Spleen (tissue), 11 donors: Measurements from ENCODE around the gene MTMR11. TPM values are rescaled to one million over a fixed set of nuclear protein-coding genes. Genes with fewer than 3 reads are reported as not detected.

Experiments
- DNase-seq: peaks from one replicate; pipeline ENCODE4 v3.0.0-alpha.2; 2020
- H3K27ac ChIP-seq, 8 donors: fragments of 200-600 bp; sonication (generic) in 7 of 8; 1 replicate in 4 of 8; 2 replicates in 4 of 8; pipeline versions ENCODE4 v1.5.0 to v1.8.0; 2016 to 2021; ENCODE audit warnings: inconsistent platforms in 4 of 8, mild to moderate bottlenecking in 4 of 8, moderate library complexity in 1 of 8
- H3K27me3 ChIP-seq, 7 donors: fragments of 200-600 bp; sonication (generic) in 6 of 7; replicated peaks in 1 of 7; 1 replicate in 4 of 7; 2 replicates in 3 of 7; pipeline versions ENCODE4 v1.5.0 to v1.8.0; 2016 to 2021; ENCODE audit warnings: inconsistent platforms in 3 of 7, mild to moderate bottlenecking in 1 of 7
- H3K36me3 ChIP-seq, 6 donors: fragments of 200-600 bp; sonication (generic) in 5 of 6; 1 replicate in 4 of 6; 2 replicates in 2 of 6; pipeline versions ENCODE4 v1.5.0 to v1.8.0; 2016 to 2021; ENCODE audit warnings: inconsistent platforms in 2 of 6
- H3K4me1 ChIP-seq, 6 donors: fragments of 200-600 bp; sonication (generic) in 5 of 6; 1 replicate in 3 of 6; 2 replicates in 3 of 6; pipeline versions ENCODE4 v1.5.0 to v1.8.0; 2016 to 2021; ENCODE audit warnings: inconsistent platforms in 3 of 6
- H3K4me3 ChIP-seq, 8 donors: fragments of 200-600 bp; sonication (generic) in 7 of 8; 1 replicate in 4 of 8; 2 replicates in 4 of 8; pipeline versions ENCODE4 v1.5.0 to v1.8.0; 2016 to 2021; ENCODE audit warnings: inconsistent platforms in 4 of 8, mild to moderate bottlenecking in 4 of 8, moderate library complexity in 2 of 8
- H3K9me3 ChIP-seq, 8 donors: fragments of 200-600 bp; sonication (generic) in 7 of 8; 1 replicate in 4 of 8; 2 replicates in 4 of 8; pipeline versions ENCODE4 v1.5.0 to v1.8.0; 2016 to 2021; ENCODE audit warnings: inconsistent platforms in 4 of 8
- POLR2A ChIP-seq, 3 donors: fragments of 450-650 bp; IDR thresholded peaks; one replicate each; pipeline ENCODE4 v1.5.1; 2017; ENCODE audit warnings: antibody characterized with exemption in 3 of 3, mild to moderate bottlenecking in 1 of 3
- POLR2AphosphoS5 ChIP-seq, 3 donors: sonication (generic); formaldehyde crosslinking; IDR thresholded peaks; one replicate each; pipeline ENCODE4 v1.5.1; 2017; ENCODE audit warnings: antibody characterized with exemption in 3 of 3
- WGBS, 5 donors: extraction: QIAGEN DNeasy Blood & Tissue Kit in 3 of 5; methylation state at CpG; one replicate each; pipeline versions ENCODE4 v1.1.5 to v1.1.7; 2013 to 2018; 5-methylcytosine and 5-hydroxymethylcytosine counted together
- intact Hi-C: fragments of 100-400 bp; cut with DNase I; formaldehyde crosslinking; loops from one replicate; pipeline ENCODE4 v1.15.0; 2023; ENCODE audit warnings: low total_unique reads
- polyA plus RNA-seq, 3 donors: library from polyadenylated mRNA; stranded (reverse); fragments of 200-250 nt; gene quantifications; one replicate each; pipeline ENCODE4 v1.2.1, GENCODE V29; 2013
- total RNA-seq, 7 donors: library from RNA; depleted of rRNA in 3 of 7; stranded (reverse); fragments of >200 nt in 3 of 7; fragmentation: NEBNext Ultra II Directional in 4 of 7; extraction: Animal tissue kit (Norgen Biotek cat#: 25700) in 4 of 7; gene quantifications; one replicate each; pipeline versions ENCODE4 v1.1.0 to v1.2.1, GENCODE V29; 2016 to 2021
- TF ChIP-seq, protein P1 (sequence below), 11 experiments: fragments of 200-600 bp in 7 of 11; fragments of 450-650 bp in 4 of 11; sonication (generic) in 4 of 11; IDR thresholded peaks in 8 of 11; conservative IDR thresholded peaks in 3 of 11; 1 replicate in 7 of 11; 2 replicates in 4 of 11; pipeline versions ENCODE4 v1.4.0 to v1.8.0; 2016 to 2021; ENCODE audit warnings: antibody characterized with exemption in 11 of 11, inconsistent platforms in 4 of 11, mild to moderate bottlenecking in 1 of 11
- donor health status: healthy with polysubstance abuse.
- donor health status: DM: no; HTN: no; CAD: no; lungs with moderate emphysema.
- donor health status: DM: no; HTN: no; CAD: no.
- donor health status: Bipolar disorder and iron deficiency.
- donor health status: healthy.
- donor health status: DM: no; HTN: no; CAD: no.
- donor health status: DM: yes; HTN: yes; CAD: no.

Gene MTMR11
- total and polyA plus RNA-seq, 10 donors = 1.4 to 16.2 (median 5.8) TPM

DNA sequence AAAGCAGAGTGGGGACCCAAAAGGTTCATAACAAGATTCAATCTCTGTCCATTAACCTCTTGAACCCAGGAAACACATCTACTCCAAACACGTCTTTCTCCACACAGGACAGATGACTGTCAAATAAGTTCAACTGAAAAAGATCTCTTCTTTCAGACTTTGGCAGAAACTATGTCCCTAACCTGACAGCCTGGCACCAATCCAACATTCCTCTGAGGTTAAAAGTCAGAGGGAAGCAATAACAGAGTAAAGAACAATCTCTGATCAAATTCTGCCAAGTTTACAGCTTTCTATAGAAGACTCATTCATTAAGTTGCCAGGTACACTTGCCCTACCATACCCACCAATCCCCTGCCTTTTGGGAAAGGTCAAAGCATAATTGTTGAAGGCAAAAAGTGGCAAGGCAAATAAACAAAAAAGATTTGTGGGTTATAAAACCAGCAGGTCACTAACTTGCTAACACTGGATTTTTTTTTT lies 41.9 kb upstream of the MTMR11 start:
- Histone ChIP-seq H3K27me3 (peaks cover 0 to 16% (median 0%) of the 10 kb centered on the region in 7 donors), H3K4me3 (no peak overlapping the region), H3K36me3 (peaks cover 0 to 36% (median 14%) of the 10 kb centered on the region in 6 donors), H3K9me3 (no peaks in the 10 kb centered on the region), H3K27ac (no peak overlapping the region), H3K4me1 (peaks cover 0 to 14% (median 0%) of the 10 kb centered on the region in 6 donors)
- intact Hi-C loops = no loop called here
- no peak for DNase-seq
- TF ChIP-seq, protein P1, sequence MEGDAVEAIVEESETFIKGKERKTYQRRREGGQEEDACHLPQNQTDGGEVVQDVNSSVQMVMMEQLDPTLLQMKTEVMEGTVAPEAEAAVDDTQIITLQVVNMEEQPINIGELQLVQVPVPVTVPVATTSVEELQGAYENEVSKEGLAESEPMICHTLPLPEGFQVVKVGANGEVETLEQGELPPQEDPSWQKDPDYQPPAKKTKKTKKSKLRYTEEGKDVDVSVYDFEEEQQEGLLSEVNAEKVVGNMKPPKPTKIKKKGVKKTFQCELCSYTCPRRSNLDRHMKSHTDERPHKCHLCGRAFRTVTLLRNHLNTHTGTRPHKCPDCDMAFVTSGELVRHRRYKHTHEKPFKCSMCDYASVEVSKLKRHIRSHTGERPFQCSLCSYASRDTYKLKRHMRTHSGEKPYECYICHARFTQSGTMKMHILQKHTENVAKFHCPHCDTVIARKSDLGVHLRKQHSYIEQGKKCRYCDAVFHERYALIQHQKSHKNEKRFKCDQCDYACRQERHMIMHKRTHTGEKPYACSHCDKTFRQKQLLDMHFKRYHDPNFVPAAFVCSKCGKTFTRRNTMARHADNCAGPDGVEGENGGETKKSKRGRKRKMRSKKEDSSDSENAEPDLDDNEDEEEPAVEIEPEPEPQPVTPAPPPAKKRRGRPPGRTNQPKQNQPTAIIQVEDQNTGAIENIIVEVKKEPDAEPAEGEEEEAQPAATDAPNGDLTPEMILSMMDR (IDR thresholded peaks at IDR 0.05 in 8 of 11, conservative IDR thresholded peaks at IDR 0.05 in 3 of 11) = no peak
- no peak for TF ChIP-seq POLR2A (IDR thresholded peaks at IDR 0.05)
- TF ChIP-seq POLR2AphosphoS5 (IDR thresholded peaks at IDR 0.05) = no peak
- 50 to 73% (median 66%) methylated on average over 1 of the region's 1 CpG for WGBS, 5 donors

DNA sequence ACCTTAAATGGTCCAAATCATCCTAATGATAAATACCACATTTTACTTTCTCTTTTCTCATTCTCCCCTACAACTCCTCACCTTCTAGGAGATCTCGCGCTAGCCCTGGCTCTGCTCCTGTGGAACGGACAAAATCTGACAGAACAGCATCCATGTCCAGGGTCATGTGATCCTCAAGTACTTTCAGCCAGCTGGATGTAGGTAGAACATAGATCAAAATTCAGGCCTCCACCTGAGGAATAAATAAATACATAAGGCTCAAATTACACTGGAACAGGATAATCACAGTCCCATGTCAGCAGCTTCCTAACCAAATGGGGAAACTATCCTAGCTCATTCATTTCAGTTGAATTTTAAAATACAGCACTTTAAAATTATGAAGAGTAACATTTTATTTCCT lies 40.7 kb upstream of the MTMR11 start:
- no peak overlapping the region for H3K27ac ChIP-seq
- H3K27me3 ChIP-seq = peaks cover 0 to 9% (median 0%) of the 10 kb centered on the region in 7 donors
- no peak for DNase-seq
- H3K36me3 ChIP-seq = peaks cover 0 to 48% (median 20%) of the 10 kb centered on the region in 6 donors
- no peaks in the 10 kb centered on the region for H3K9me3 ChIP-seq
- intact Hi-C loops = no loop called here
- 91 to 98% (median 95%) methylated on average over 3 of the region's 3 CpGs for WGBS, 5 donors
- H3K4me1 ChIP-seq = peaks cover 0 to 14% (median 0%) of the 10 kb centered on the region in 6 donors
- H3K4me3 ChIP-seq = no peak overlapping the region
- TF ChIP-seq POLR2AphosphoS5 (IDR thresholded peaks at IDR 0.05) (no peak), POLR2A (IDR thresholded peaks at IDR 0.05) (no peak)
- TF ChIP-seq, protein P1 (IDR thresholded peaks at IDR 0.05 in 8 of 11, conservative IDR thresholded peaks at IDR 0.05 in 3 of 11) = no peak

DNA sequence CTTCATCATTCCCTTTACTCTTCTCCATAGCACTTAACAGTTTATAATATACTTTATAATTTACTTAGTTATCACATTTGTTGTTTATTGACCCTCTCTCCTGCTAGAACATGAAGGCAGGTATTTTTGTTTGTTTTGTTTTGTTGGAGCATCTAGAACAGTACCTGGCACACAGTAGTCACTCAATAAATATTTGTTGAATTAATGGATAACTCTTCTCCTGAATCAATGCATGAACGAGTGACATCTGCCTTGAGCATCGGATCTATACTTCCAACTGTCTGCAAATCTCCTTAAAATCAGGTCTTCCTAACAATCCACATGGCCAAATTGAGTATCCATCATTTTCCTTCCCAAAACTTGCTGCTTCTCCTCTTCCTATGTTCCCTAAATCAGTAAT lies 35.9 kb upstream of the MTMR11 start:
- DNase-seq = no peak
- intact Hi-C loops = no loop called here
- Histone ChIP-seq H3K27ac (no peak overlapping the region), H3K27me3 (no peaks in the 10 kb centered on the region), H3K4me1 (no peaks in the 10 kb centered on the region), H3K4me3 (no peak overlapping the region), H3K9me3 (no peaks in the 10 kb centered on the region), H3K36me3 (peaks cover 0 to 91% (median 31%) of the 10 kb centered on the region in 6 donors)
- WGBS, 5 donors = 95 to 99% (median 95%) methylated on average over 2 of the region's 2 CpGs
- TF ChIP-seq POLR2AphosphoS5 (IDR thresholded peaks at IDR 0.05) (no peak), POLR2A (IDR thresholded peaks at IDR 0.05) (no peak)
- TF ChIP-seq, protein P1 (IDR thresholded peaks at IDR 0.05 in 8 of 11, conservative IDR thresholded peaks at IDR 0.05 in 3 of 11) = no peak

DNA sequence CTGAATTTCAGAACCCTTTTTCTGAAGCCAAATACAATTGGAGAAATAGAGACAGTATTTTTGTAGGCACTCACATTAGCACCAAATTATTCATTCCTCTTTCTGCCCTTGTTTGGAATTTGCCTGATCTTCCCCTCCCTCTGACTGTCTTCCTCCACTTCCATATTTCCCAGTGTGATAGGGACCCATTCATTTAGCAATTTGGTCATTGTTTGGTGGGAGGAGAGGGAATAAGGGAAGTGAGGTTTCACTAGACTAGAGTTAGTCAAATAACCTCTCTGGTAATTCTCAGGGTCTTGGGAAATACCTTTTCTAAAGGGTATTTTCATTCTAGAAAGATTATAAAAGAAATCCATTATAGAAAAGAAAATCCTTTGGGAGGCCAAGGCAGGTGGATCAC lies 31.0 kb upstream of the MTMR11 start:
- peaks cover 0 to 9% (median under 1%) of the 10 kb centered on the region in 6 donors for H3K4me1 ChIP-seq
- no peaks in the 10 kb centered on the region for H3K27me3 ChIP-seq
- no peak overlapping the region for H3K27ac ChIP-seq
- no peak for DNase-seq
- H3K9me3 ChIP-seq = no peaks in the 10 kb centered on the region
- H3K4me3 ChIP-seq = no peak overlapping the region
- peaks cover 0 to 84% (median 46%) of the 10 kb centered on the region in 6 donors for H3K36me3 ChIP-seq
- intact Hi-C loops = no loop called here
- TF ChIP-seq, protein P1 (IDR thresholded peaks at IDR 0.05 in 8 of 11, conservative IDR thresholded peaks at IDR 0.05 in 3 of 11) = no peak
- TF ChIP-seq POLR2A (IDR thresholded peaks at IDR 0.05) (no peak), POLR2AphosphoS5 (IDR thresholded peaks at IDR 0.05) (no peak)
